Liver (tissue), 9 donors: Measurements from ENCODE around the gene SNAPC4. TPM values are rescaled to one million over a fixed set of nuclear protein-coding genes. Genes with fewer than 3 reads are reported as not detected.

Experiments used
- DNase-seq: peaks from one replicate; pipeline ENCODE4 v3.0.0-alpha.2; 2017; ENCODE audit warnings: low spot score
- H3K27ac ChIP-seq, 2 donors: one replicate each; pipeline ENCODE4 v1.7.0; 2013; ENCODE audit warnings: inconsistent platforms in 2 of 2, low read length in 2 of 2, control low read depth in 1 of 2, low read depth in 1 of 2, mild to moderate bottlenecking in 1 of 2
- H3K27me3 ChIP-seq, 4 donors: one replicate each; pipeline versions ENCODE4 v1.6.1 to v1.7.0; 2013; ENCODE audit warnings: low read length in 3 of 4, inconsistent platforms in 1 of 4, mild to moderate bottlenecking in 1 of 4, moderate library complexity in 1 of 4; ENCODE audit not compliant: control insufficient read depth in 4 of 4, insufficient read depth in 4 of 4
- H3K36me3 ChIP-seq, 4 donors: one replicate each; pipeline versions ENCODE4 v1.6.1 to v1.7.0; 2013; ENCODE audit warnings: low read length in 3 of 4, mild to moderate bottlenecking in 3 of 4, low read depth in 1 of 4, moderate library complexity in 1 of 4; ENCODE audit not compliant: control insufficient read depth in 4 of 4, insufficient read depth in 3 of 4
- H3K4me1 ChIP-seq, 4 donors: one replicate each; pipeline versions ENCODE4 v1.6.1 to v1.7.0; 2013; ENCODE audit warnings: low read length in 3 of 4, mild to moderate bottlenecking in 3 of 4, moderate library complexity in 1 of 4; ENCODE audit not compliant: control insufficient read depth in 4 of 4, insufficient read depth in 4 of 4
- H3K4me3 ChIP-seq, 3 donors: one replicate each; pipeline versions ENCODE4 v1.6.1 to v1.7.0; 2013; ENCODE audit warnings: low read length in 3 of 3, control low read depth in 1 of 3, low read depth in 1 of 3, mild to moderate bottlenecking in 1 of 3
- H3K9ac ChIP-seq, 2 donors: one replicate each; pipeline ENCODE4 v1.7.0; 2013; ENCODE audit warnings: low read length in 2 of 2, mild to moderate bottlenecking in 2 of 2, moderate library complexity in 2 of 2, control low read depth in 1 of 2, low read depth in 1 of 2
- H3K9me3 ChIP-seq, 4 donors: one replicate each; pipeline versions ENCODE4 v1.6.1 to v1.7.0; 2013; ENCODE audit warnings: low read length in 3 of 4; ENCODE audit not compliant: control insufficient read depth in 4 of 4
- EGR1 ChIP-seq, 2 donors: IDR thresholded peaks; 2 replicates each; pipeline ENCODE4 v1.6.1; 2016 to 2018; ENCODE audit warnings: antibody characterized with exemption in 2 of 2, low read depth in 2 of 2
- FOXA1 ChIP-seq: IDR thresholded peaks from 2 replicates; pipeline ENCODE4 v1.6.1; 2016; ENCODE audit warnings: antibody characterized with exemption
- FOXA2 ChIP-seq: IDR thresholded peaks from 2 replicates; pipeline ENCODE4 v1.6.1; 2016; ENCODE audit warnings: antibody characterized with exemption
- GABPA ChIP-seq, 2 donors: IDR thresholded peaks in 1 of 2; conservative IDR thresholded peaks in 1 of 2; 2 replicates each; pipeline ENCODE4 v1.6.1; 2016; ENCODE audit warnings: antibody characterized with exemption in 2 of 2, mild to moderate bottlenecking in 1 of 2, moderate library complexity in 1 of 2
- HNF4A ChIP-seq, 2 donors: conservative IDR thresholded peaks; 2 replicates each; pipeline ENCODE4 v1.6.1; 2016; ENCODE audit warnings: antibody characterized with exemption in 2 of 2, mild to moderate bottlenecking in 2 of 2
- HNF4G ChIP-seq: IDR thresholded peaks from 2 replicates; pipeline ENCODE4 v1.6.1; 2016; ENCODE audit warnings: antibody characterized with exemption
- JUND ChIP-seq, 2 donors: IDR thresholded peaks; 2 replicates each; pipeline ENCODE4 v1.6.1; 2016; ENCODE audit warnings: antibody characterized with exemption in 2 of 2
- MAX ChIP-seq: IDR thresholded peaks from 2 replicates; pipeline ENCODE4 v1.6.1; 2016; ENCODE audit warnings: antibody characterized with exemption
- NR2F2 ChIP-seq: IDR thresholded peaks from 2 replicates; pipeline ENCODE4 v1.6.1; 2016; ENCODE audit warnings: antibody characterized with exemption
- RAD21 ChIP-seq, 2 donors: IDR thresholded peaks; 2 replicates each; pipeline ENCODE4 v1.6.1; 2016; ENCODE audit warnings: antibody characterized with exemption in 2 of 2, mild to moderate bottlenecking in 2 of 2
- REST ChIP-seq: IDR thresholded peaks from 2 replicates; pipeline ENCODE4 v1.6.1; 2016; ENCODE audit warnings: antibody characterized with exemption, mild to moderate bottlenecking
- RXRA ChIP-seq, 2 donors: IDR thresholded peaks; 2 replicates each; pipeline ENCODE4 v1.6.1; 2017 to 2018; ENCODE audit warnings: antibody characterized with exemption in 2 of 2, mild to moderate bottlenecking in 1 of 2
- SP1 ChIP-seq: IDR thresholded peaks from 2 replicates; pipeline ENCODE4 v1.6.1; 2018; ENCODE audit warnings: antibody characterized with exemption, mild to moderate bottlenecking
- TAF1 ChIP-seq: conservative IDR thresholded peaks from 2 replicates; pipeline ENCODE4 v1.6.1; 2016; ENCODE audit warnings: antibody characterized with exemption, mild to moderate bottlenecking
- YY1 ChIP-seq: IDR thresholded peaks from 2 replicates; pipeline ENCODE4 v1.6.1; 2016; ENCODE audit warnings: antibody characterized with exemption, mild to moderate bottlenecking
- WGBS: extraction: QIAGEN DNeasy Blood & Tissue Kit; methylation state at CpG from one replicate; pipeline ENCODE4 v1.1.7; 2013; 5-methylcytosine and 5-hydroxymethylcytosine counted together
- polyA plus RNA-seq, 2 donors: library from polyadenylated mRNA; stranded (reverse) in 1 of 2; unstranded in 1 of 2; fragments of 200-250 nt in 1 of 2; fragments of >200 nt in 1 of 2; fragmentation: Nextera tagmentation in 1 of 2; extraction: Ambion mirVana in 1 of 2; gene quantifications; one replicate each; pipeline versions ENCODE4 v1.2.1 to v1.2.3, GENCODE V29; 2013 to 2015
- total RNA-seq, 2 donors: library from RNA; depleted of rRNA; stranded (reverse); fragments of >200 nt; gene quantifications; one replicate each; pipeline ENCODE4 v1.2.3, GENCODE V29; 2014
- TF ChIP-seq, protein P1 (sequence below): fragments of 150-350 bp; IDR thresholded peaks from 2 replicates; pipeline ENCODE4 v1.5.1; 2017; ENCODE audit warnings: improper control_type of control experiment, low read depth, low read length; ENCODE audit not compliant: missing input control
- TF ChIP-seq, protein P2 (sequence below): IDR thresholded peaks from 2 replicates; pipeline ENCODE4 v1.6.1; 2016; ENCODE audit warnings: antibody characterized with exemption
- TF ChIP-seq, protein P3 (sequence below): IDR thresholded peaks from 2 replicates; pipeline ENCODE4 v1.6.1; 2016; ENCODE audit warnings: antibody characterized with exemption
- donor health status: healthy.
- donor health status: healthy.
- donor health status: healthy.
- donor health status: healthy.
- donor health status: healthy.

The SNAPC4 gene
- total and polyA plus RNA-seq, 4 donors, result 0.75 to 4.2 (median 3.1) TPM

DNA sequence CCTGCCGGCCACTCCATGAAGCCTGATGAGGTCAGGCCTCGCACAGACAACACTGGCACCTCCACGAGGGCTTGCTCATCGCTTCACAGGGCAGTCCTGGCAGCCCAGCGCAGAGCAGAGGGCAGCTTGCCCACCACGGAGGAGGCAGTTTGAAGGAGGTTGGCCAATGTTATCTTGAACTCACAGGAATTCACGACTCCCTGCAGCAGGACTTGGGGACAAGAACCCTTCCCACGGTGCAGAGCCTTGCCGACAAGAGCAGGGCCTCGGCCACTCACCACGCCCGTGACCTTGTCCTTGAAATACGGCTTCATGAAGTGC is 5.0 kb downstream of the SNAPC4 start:
- peaks cover 10 to 47% (median 34%) of the 10 kb centered on the region in 4 donors for H3K4me1 ChIP-seq
- H3K9me3 ChIP-seq, result no peaks in the 10 kb centered on the region
- H3K9ac ChIP-seq, result no peak overlapping the region
- H3K27ac ChIP-seq, result peak overlapping the region in 1 of 2 donors; percentile 78
- H3K27me3 ChIP-seq, result no peaks in the 10 kb centered on the region
- no peak overlapping the region for H3K4me3 ChIP-seq
- DNase-seq, result no peak
- no peak for TF ChIP-seq HNF4A (conservative IDR thresholded peaks at IDR 0.05)
- TF ChIP-seq RAD21 (IDR thresholded peaks at IDR 0.05), result no peak
- peaks cover 0 to 37% (median 18%) of the 10 kb centered on the region in 4 donors for H3K36me3 ChIP-seq
- WGBS, result 89% methylated on average over 13 of the region's 13 CpGs

- 96% methylated on average over 21 of the region's 21 CpGs for WGBS
- no peak overlapping the region for H3K27ac ChIP-seq
- no peak for TF ChIP-seq FOXA2
- no peak for TF ChIP-seq GABPA (IDR thresholded peaks at IDR 0.05 in 1 of 2, conservative IDR thresholded peaks at IDR 0.05 in 1 of 2)
- TF ChIP-seq FOXA1, result no peak
- TF ChIP-seq NR2F2, result no peak
- TF ChIP-seq HNF4G, result no peak
- TF ChIP-seq REST, result no peak
- no peak for TF ChIP-seq EGR1 (IDR thresholded peaks at IDR 0.05; ENCODE audit: low read depth in 2 of 2)
- no peak for TF ChIP-seq SP1
- no peak for TF ChIP-seq TAF1
- no peak for TF ChIP-seq JUND (IDR thresholded peaks at IDR 0.05)
- TF ChIP-seq HNF4A (conservative IDR thresholded peaks at IDR 0.05), result no peak
- TF ChIP-seq, protein P1, sequence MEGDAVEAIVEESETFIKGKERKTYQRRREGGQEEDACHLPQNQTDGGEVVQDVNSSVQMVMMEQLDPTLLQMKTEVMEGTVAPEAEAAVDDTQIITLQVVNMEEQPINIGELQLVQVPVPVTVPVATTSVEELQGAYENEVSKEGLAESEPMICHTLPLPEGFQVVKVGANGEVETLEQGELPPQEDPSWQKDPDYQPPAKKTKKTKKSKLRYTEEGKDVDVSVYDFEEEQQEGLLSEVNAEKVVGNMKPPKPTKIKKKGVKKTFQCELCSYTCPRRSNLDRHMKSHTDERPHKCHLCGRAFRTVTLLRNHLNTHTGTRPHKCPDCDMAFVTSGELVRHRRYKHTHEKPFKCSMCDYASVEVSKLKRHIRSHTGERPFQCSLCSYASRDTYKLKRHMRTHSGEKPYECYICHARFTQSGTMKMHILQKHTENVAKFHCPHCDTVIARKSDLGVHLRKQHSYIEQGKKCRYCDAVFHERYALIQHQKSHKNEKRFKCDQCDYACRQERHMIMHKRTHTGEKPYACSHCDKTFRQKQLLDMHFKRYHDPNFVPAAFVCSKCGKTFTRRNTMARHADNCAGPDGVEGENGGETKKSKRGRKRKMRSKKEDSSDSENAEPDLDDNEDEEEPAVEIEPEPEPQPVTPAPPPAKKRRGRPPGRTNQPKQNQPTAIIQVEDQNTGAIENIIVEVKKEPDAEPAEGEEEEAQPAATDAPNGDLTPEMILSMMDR, result no peak
- TF ChIP-seq, protein P2, sequence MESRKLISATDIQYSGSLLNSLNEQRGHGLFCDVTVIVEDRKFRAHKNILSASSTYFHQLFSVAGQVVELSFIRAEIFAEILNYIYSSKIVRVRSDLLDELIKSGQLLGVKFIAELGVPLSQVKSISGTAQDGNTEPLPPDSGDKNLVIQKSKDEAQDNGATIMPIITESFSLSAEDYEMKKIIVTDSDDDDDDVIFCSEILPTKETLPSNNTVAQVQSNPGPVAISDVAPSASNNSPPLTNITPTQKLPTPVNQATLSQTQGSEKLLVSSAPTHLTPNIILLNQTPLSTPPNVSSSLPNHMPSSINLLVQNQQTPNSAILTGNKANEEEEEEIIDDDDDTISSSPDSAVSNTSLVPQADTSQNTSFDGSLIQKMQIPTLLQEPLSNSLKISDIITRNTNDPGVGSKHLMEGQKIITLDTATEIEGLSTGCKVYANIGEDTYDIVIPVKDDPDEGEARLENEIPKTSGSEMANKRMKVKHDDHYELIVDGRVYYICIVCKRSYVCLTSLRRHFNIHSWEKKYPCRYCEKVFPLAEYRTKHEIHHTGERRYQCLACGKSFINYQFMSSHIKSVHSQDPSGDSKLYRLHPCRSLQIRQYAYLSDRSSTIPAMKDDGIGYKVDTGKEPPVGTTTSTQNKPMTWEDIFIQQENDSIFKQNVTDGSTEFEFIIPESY, result no peak
- TF ChIP-seq YY1, result no peak
- no peak for TF ChIP-seq MAX
- no peak for TF ChIP-seq RXRA (IDR thresholded peaks at IDR 0.05)
- TF ChIP-seq, protein P3, sequence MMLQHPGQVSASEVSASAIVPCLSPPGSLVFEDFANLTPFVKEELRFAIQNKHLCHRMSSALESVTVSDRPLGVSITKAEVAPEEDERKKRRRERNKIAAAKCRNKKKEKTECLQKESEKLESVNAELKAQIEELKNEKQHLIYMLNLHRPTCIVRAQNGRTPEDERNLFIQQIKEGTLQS, result no peak
- no peak for TF ChIP-seq RAD21 (IDR thresholded peaks at IDR 0.05)
- no peak for DNase-seq
- H3K36me3 ChIP-seq, result peaks cover 2 to 41% (median 20%) of the 10 kb centered on the region in 4 donors
- H3K9ac ChIP-seq, result no peak overlapping the region
- H3K4me1 ChIP-seq, result peaks cover 10 to 44% (median 33%) of the 10 kb centered on the region in 4 donors
- H3K4me3 ChIP-seq, result no peak overlapping the region
- H3K9me3 ChIP-seq, result no peaks in the 10 kb centered on the region
- H3K27me3 ChIP-seq, result no peaks in the 10 kb centered on the region
Observed at GRCh38 chr9:136394312-136395019, 5.5 kb downstream of the SNAPC4 start.
